Epithelial cell of prostate (primary cell): ENCODE results near the gene RBM43.
"Not testable (repeated sequence)": the region's sequence is repeated elsewhere in the genome, so short reads cannot be mapped to it uniquely, and the experiment has no call there.

Experiments
- DNase-seq: peaks from one replicate; pipeline ENCODE4 v3.0.0-alpha.2; 2011; ENCODE audit warnings: low read depth, low spot score
- H3K27ac ChIP-seq: fragments of 450-650 bp; 2 replicates; pipeline ENCODE4 v1.5.1; 2017; ENCODE audit warnings: mild to moderate bottlenecking

Gene RBM43

GRCh38 chr2:151269798-151270568 is 8.3 kb upstream of the RBM43 start:
- DNase-seq: no peak
- no peak overlapping the region for H3K27ac ChIP-seq

- no peak overlapping the region for H3K27ac ChIP-seq
- DNase-seq: no peak
Observed at GRCh38 chr2:151268085-151268484, 6.4 kb upstream of the RBM43 start.

DNA sequence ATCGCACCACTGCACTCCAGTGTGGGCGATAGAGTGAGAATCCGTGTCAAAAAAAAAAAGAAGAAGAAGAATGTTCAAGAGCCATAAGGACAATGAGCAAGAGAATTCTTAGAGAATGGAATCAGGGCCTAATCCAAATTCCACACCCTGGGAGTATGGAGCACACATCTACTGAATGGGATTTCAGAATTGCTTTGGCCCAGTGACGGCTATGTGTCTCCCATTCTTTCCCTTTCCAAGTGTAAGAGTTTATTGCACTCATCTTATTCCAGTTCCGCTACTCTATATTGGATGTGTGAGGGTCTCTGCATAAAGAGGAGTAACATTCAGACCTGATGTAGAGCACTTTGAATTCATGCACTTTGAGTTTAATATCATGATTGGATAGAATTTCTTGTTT is 5.9 kb upstream of the RBM43 start:
- no peak overlapping the region for H3K27ac ChIP-seq
- no peak for DNase-seq

GRCh38 chr2:151265991-151266390 is 4.3 kb upstream of the RBM43 start:
- no peak overlapping the region for H3K27ac ChIP-seq
- DNase-seq: no peak

DNA sequence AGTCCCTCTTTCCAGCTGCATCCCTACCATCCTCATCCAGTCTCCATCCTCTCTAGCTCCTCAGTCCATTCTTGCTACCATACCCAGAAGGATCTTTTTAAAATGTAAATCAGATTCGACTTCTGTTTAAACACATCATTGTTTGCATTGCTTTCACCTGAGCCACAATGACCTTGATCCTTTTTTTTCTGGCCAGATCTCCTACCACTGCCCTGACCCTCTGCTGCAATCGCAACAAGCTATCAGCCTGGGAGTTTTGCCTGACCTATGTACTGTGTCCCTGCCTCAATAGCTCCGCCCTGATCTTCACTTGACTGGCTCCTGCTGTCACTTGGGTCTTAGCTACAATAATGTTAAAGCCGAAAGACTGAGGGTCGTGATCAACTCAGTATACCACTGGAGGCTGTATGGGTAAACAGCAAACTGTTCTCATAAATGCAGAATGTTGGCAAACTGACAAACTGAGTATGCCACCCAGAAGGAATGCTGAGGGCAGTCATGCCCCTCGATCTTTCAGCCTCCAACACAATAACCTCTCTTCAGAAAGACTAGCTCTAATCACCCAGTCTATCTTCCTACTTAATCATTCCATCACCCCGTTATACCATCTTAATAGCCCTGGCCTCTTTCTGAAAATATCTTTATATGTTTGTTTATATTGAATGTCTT is 2.6 kb upstream of the RBM43 start:
- H3K27ac ChIP-seq: no peak overlapping the region
- no peak for DNase-seq

DNA sequence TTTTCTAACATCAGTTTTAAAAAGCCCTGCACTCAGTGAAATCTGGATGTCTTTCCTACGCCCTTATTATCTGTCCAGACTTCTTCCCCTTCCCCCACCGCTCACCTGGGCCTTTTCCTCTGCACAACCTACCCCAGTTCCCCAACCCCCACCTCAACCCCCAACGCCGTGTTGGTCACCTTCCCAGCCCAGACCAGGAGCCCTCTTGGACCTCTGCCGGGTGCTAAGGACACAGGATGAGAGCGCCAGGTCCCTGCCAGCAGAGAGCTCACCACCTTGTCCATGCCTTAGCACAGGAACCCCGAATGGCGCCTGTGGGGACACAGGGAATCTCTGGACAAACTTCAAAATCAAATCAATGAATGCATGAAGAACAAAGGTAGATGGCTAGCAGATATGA is 966 bp upstream of the RBM43 start:
- no peak overlapping the region for H3K27ac ChIP-seq
- DNase-seq: no peak

DNA sequence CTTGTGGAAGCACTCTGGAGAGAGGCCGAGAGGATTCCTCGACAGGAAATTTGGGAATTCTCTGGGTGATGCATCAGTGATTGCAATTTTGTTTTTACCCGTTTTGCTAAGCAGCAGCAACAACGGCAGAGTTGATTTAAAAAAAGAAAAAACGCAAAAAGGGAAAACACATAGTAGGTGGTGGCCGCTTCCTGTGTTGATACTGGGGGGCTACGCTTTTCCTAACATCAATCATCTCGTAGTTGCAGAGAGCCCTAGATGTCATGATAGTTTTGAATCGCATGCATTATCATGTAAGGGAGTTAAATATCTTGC is 271 bp upstream of the RBM43 start:
- DNase-seq: no peak
- peak overlapping the region; percentile 66 for H3K27ac ChIP-seq

DNA sequence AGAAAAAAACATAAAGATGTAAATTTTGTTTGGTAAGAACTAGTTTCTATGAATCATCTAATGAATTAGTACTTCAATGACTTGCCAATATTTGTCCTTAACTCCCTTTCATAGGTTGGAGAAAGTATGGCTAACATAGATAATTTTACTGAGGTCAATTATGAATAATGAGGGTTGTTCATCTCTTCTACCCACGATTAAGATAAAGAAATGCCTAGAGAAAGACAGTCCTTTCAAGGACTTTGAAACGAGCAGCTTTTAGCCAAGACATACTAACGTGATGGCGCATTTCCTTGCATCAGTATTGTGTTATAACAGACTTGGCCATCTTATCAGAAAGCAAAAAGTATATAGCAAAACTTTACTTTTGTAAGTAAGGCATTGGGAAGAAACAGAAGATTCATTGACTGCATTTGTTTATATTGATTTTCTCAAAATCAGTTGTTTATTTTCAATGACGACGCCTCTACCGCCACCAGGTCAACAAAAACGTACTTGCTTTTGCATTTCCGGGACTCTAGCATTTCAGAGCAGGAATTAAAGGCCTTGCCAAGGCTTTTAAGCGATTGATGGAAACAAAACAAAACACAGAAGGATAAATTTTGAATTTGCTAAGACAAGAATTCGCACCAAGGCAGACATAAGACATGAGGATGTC is 961 bp downstream of the RBM43 start:
- H3K27ac ChIP-seq: peak overlapping the region; percentile 66
- no peak for DNase-seq

DNA sequence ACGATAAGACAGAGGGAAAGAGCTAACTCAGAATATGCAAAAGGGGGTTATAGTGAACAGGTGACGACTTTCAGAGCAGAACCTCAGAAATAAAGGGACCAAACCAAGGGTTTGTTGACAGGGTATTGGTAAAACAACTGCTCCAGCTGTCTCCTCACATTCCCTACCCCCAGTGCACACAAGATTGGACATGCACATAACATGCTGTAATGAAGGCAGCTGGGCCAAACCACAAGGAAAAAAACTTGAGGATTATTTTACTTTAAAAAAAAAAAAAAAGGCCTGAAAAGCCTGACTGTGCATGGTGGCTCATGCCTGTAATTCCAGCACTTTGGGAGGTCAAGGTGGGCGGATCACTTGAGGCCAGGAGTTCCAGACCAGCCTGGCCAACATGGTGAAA is 3.5 kb downstream of the RBM43 start:
- H3K27ac ChIP-seq: no peak overlapping the region
- DNase-seq: peak; percentile 54

DNA sequence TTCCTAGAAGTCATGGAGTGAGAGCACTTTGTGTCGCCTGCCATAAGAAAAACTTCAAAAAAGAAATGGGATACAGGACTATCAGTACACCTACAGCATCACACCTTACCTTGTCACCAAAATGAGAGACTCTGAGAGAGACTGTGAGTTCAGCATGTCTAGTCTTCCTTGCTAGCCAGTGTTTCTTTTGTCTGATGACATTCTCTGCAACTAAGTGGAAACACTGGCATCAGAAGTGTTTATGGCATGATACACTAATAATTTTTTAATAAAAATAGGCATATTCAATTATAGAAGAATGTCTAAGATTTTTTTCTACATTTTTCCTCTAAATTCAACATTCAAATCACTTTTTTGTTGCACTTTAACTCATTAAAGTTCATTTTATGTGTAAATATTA is 9.0 kb downstream of the RBM43 start:
- DNase-seq: no peak
- no peak overlapping the region for H3K27ac ChIP-seq

DNA sequence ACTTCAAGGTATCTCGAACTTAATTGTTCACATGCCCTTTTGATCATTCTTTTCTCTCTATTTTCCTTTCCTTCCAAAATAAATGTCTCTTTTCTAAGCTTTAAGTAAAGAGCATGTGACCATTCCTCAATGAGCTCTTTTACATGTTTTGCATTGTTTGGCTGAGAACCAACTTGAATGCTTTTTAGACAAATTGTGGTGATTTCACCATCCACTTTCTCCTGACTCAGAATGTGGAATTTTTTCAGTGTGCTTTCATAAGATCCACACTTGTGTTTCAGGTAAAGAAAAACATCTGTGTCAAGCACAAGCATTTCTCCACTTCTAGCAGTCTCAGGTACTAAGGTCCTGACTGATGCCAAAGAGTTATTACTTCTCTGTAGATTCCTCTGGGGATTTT is 10.7 kb downstream of the RBM43 start:
- H3K27ac ChIP-seq: no peak overlapping the region
- DNase-seq: no peak

DNA sequence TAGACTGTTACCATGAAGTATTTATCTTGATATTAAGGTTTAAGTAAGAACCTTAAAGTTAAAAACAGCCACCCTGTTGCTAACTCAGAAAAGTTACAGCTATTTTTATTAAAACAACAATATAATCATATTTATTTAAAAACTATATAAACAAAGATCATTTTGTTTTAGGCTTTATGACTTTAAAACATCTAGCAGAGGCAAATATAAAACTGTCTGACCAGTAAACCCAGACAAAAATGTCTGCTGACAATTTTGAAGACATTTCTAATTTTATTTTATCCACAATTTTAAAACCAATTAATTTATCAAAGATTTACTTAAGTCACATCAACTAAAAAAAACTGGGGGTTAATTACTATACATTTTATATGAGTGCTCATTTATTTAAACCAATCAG is 14.2 kb downstream of the RBM43 start:
- H3K27ac ChIP-seq: no peak overlapping the region
- no peak for DNase-seq

GRCh38 chr2:151246152-151246551 is 15.5 kb downstream of the RBM43 start:
- no peak overlapping the region for H3K27ac ChIP-seq

GRCh38 chr2:151243468-151243867 is 18.2 kb downstream of the RBM43 start:
- DNase-seq: no peak
- H3K27ac ChIP-seq: no peak overlapping the region

More at GRCh38 chr2:151246152-151246551, 15.5 kb downstream of the RBM43 start:
- DNase-seq: no peak

DNA sequence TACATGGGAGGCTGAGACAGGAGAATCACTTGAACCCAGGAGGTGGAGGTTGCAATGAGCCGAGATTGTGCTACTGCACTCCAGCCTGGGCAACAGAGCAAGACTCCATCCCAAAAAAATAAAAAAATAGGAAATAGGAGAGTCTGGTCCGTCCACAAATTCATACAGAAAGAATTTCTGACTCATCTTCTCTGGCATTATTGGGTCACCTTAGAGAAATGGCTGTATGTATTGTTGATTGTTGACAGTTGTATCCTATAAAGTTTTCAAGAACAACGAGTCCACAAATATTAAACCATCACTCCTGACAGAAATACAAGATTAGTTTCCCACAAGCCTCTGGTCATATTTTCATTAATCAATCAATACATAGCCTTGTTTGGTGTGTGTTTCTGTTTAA is 20.4 kb downstream of the RBM43 start:
- no peak for DNase-seq
- H3K27ac ChIP-seq: no peak overlapping the region

GRCh38 chr2:151240433-151240832 is 21.2 kb downstream of the RBM43 start:
- no peak for DNase-seq
- no peak overlapping the region for H3K27ac ChIP-seq

GRCh38 chr2:151239624-151240023 is 22.0 kb downstream of the RBM43 start:
- no peak overlapping the region for H3K27ac ChIP-seq
- no peak for DNase-seq

DNA sequence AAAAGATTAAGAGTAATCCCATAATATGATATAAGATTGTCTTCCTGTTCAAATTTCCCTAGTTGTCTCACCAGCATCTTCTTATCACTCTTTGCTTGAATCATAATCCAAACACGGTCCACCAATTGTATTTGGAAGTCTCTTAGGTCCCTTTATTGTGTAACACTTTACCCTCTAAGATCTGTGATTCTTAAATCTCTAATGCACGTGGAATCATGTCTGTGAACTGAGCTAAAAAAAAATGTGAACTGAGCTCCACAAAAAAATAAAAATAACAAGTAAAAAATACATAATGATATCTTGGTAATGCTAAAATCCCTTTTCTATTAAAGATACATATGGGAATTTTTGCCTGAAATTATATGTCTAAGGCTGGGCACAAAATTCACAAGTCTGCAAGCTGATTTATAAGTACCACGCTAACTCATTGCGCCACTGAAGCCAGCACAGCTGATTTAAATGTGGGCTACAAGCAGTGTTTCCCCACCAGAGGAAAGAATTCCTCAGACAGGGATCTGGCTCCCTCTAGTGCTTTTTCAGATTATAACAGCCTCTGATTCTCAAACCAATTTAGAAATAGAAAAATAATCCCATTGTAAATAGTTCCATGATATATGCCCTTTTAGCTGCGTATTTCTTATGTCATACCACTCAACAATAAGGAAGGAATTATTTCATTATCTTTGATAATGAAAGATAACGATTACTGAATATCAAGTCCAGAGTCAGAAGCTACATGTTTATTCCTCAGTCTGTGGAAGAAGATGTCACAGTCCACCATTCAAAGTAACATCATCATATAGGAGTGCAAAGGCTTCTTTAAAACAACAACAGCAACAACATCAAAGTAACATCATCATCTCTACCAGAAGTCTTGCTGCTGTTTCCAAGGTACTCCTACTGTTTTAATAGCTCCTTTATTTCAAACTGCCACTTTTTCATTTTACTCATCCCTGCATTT is 22.9 kb downstream of the RBM43 start:
- no peak for DNase-seq
- no peak overlapping the region for H3K27ac ChIP-seq

DNA sequence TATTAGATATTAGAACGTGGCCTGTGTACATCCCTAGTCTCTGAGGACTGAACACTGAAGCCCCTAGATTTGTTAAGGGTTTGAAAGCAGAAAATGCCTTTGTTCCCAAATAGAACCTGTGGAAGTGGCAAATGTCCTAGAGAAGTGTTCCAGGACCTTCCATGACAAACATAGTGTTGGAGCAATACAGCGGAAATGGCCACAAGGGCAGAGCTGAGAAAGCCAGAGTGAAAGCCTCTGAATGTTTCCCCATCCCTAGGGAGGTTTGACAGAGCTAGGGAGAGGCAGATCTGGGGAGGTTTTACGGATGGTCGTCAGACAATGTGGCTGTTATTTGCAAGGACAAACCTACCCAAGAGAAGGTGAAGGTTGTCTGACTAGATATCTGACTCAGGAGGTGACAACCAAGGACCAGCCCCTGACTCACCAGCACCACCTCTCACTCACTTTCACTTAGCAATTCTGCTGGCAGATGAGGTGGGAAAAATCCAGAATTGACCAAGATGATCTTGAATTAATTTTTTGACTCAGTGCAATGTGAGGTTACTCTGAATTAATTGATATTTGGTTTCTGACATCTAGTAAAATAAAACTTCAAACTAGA is 24.1 kb downstream of the RBM43 start:
- no peak for DNase-seq

DNA sequence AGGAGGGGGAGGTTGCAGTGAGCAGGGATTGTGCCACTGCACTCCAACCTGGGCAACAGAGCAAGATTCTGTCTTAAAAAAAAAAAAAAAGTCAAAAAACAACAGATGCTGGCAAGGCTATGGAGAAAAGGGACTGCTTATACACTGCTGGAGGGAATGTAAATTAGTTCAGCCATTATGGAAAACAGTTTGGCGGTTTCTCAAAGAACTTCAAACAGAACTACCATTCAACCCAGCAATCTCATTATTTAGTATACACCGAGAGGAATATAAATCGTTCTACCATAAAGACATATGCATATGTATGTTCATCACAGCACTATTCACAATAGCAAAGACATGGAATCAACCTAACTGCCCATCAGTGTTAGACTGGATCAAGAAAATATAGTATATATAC is 27.9 kb downstream of the RBM43 start:
- not testable (repeated sequence) for H3K27ac ChIP-seq, DNase-seq

More for the DNA sequence above, 24.1 kb downstream of the RBM43 start:
- H3K27ac ChIP-seq: no peak overlapping the region
